GM23338 (cell line): Measurements from ENCODE around the gene PPDPF. TPM values are rescaled to one million over a fixed set of nuclear protein-coding genes. Genes with fewer than 3 reads are reported as not detected.

Source experiments
- ATAC-seq: fragments of 200-7000 bp; cut with Tn5 transposase; 3 replicates; pipeline ENCODE4 v1.9.1; 2020
- DNase-seq: peaks from one replicate; pipeline ENCODE4 v3.0.0-alpha.2; 2015; ENCODE audit warnings: low spot score
- H2AFZ ChIP-seq: fragments of 200-600 bp; sonication (generic); 2 replicates; pipeline ENCODE4 v1.8.0; 2016; ENCODE audit warnings: antibody characterized with exemption, mild to moderate bottlenecking, moderate library complexity
- H3F3A ChIP-seq: fragments of 200-600 bp; sonication (generic); replicated peaks from 2 replicates; pipeline ENCODE4 v1.8.0; 2017; ENCODE audit warnings: antibody characterized with exemption, mixed run types, low read depth
- H3K27ac ChIP-seq: fragments of 200-600 bp; sonication (generic); 2 replicates; pipeline ENCODE4 v1.6.1; 2016; ENCODE audit warnings: low read depth
- H3K27me3 ChIP-seq: fragments of 200-600 bp; sonication (generic); 2 replicates; pipeline ENCODE4 v1.8.0; 2016; ENCODE audit warnings: mild to moderate bottlenecking, mixed run types, moderate library complexity; ENCODE audit not compliant: insufficient read depth
- H3K36me3 ChIP-seq: fragments of 200-600 bp; sonication (generic); 2 replicates; pipeline ENCODE4 v1.8.0; 2016; ENCODE audit warnings: mild to moderate bottlenecking; ENCODE audit not compliant: insufficient read depth
- H3K4me1 ChIP-seq: fragments of 200-600 bp; sonication (generic); 2 replicates; pipeline ENCODE4 v1.8.0; 2016; ENCODE audit warnings: mild to moderate bottlenecking, moderate library complexity; ENCODE audit not compliant: insufficient read depth
- H3K4me2 ChIP-seq: fragments of 200-600 bp; sonication (generic); 2 replicates; pipeline ENCODE4 v1.7.1; 2017; ENCODE audit warnings: mixed run types
- H3K4me3 ChIP-seq: fragments of 200-600 bp; sonication (generic); 2 replicates; pipeline ENCODE4 v1.6.1; 2016; ENCODE audit warnings: mixed run types
- H3K79me2 ChIP-seq: fragments of 200-600 bp; sonication (generic); replicated peaks from 2 replicates; pipeline ENCODE4 v1.8.0; 2017; ENCODE audit warnings: mild to moderate bottlenecking; ENCODE audit not compliant: insufficient read depth
- H3K9me2 ChIP-seq: fragments of 200-600 bp; sonication (generic); 2 replicates; pipeline ENCODE4 v1.8.0; 2017; ENCODE audit not compliant: insufficient read depth
- H4K20me1 ChIP-seq: fragments of 200-600 bp; sonication (generic); replicated peaks from 2 replicates; pipeline ENCODE4 v1.8.0; 2017; ENCODE audit warnings: mild to moderate bottlenecking; ENCODE audit not compliant: insufficient read depth
- H3K27ac Mint-ChIP-seq: 2 replicates; pipeline ENCODE4 v1.8.0; 2020; ENCODE audit warnings: inconsistent platforms, mild to moderate bottlenecking, moderate library complexity, mixed read lengths
- H3K27me3 Mint-ChIP-seq: 3 replicates; pipeline ENCODE4 v1.8.0; 2022; ENCODE audit warnings: low read depth, mild to moderate bottlenecking, moderate library complexity, mixed read lengths, inconsistent platforms; ENCODE audit not compliant: insufficient read depth, poor library complexity
- H3K36me3 Mint-ChIP-seq: 3 replicates; pipeline ENCODE4 v1.8.0; 2021; ENCODE audit warnings: low read depth, mild to moderate bottlenecking, inconsistent platforms, moderate library complexity, mixed read lengths
- H3K4me1 Mint-ChIP-seq: 3 replicates; pipeline ENCODE4 v1.8.0; 2020; ENCODE audit warnings: mild to moderate bottlenecking, inconsistent platforms, mixed read lengths
- H3K4me3 Mint-ChIP-seq: 3 replicates; pipeline ENCODE4 v1.8.0; 2021; ENCODE audit warnings: moderate library complexity, mild to moderate bottlenecking, inconsistent platforms, mixed read lengths
- H3K9me3 Mint-ChIP-seq: 3 replicates; pipeline ENCODE4 v1.8.0; 2020; ENCODE audit warnings: moderate library complexity, mild to moderate bottlenecking, inconsistent platforms, mixed read lengths
- EZH2phosphoT487 ChIP-seq: fragments of 200-600 bp; sonication (generic); IDR thresholded peaks from one replicate; pipeline ENCODE4 v1.8.1; 2018; ENCODE audit warnings: antibody characterized with exemption; ENCODE audit not compliant: unreplicated experiment
- JUNB ChIP-seq: IDR thresholded peaks from one replicate; pipeline ENCODE4 v1.6.1; 2016; ENCODE audit warnings: antibody characterized with exemption; ENCODE audit not compliant: unreplicated experiment
- NANOG ChIP-seq: IDR thresholded peaks from 2 replicates; pipeline ENCODE4 v1.6.1; 2016; ENCODE audit warnings: antibody characterized with exemption, borderline replicate concordance
- STAT1 ChIP-seq: IDR thresholded peaks from one replicate; pipeline ENCODE4 v1.6.1; 2016; ENCODE audit warnings: antibody characterized with exemption; ENCODE audit not compliant: unreplicated experiment
- polyA plus RNA-seq: library from polyadenylated mRNA; unstranded; fragments of >200 nt; fragmentation: Nextera tagmentation; extraction: Ambion mirVana; gene quantifications from 2 replicates; pipeline ENCODE4 v1.2.1, GENCODE V29; 2016
- total RNA-seq: library from RNA; depleted of rRNA; stranded (reverse); fragments of >200 nt; shearing (Covaris generic); gene quantifications from 2 replicates; pipeline ENCODE4 v1.2.3, GENCODE V29; 2014
- TF ChIP-seq, protein P1 (sequence below): IDR thresholded peaks from 2 replicates; pipeline ENCODE4 v1.6.1; 2016; ENCODE audit warnings: antibody characterized with exemption
- TF ChIP-seq, protein P2 (sequence below): fragments of 250-450 bp; sonication (Bioruptor Pico); IDR thresholded peaks from 2 replicates; pipeline ENCODE4 v1.5.0; 2020; ENCODE audit warnings: mild to moderate bottlenecking, moderate library complexity

Gene PPDPF
- total and polyA plus RNA-seq, 2 experiments from 2014 or later = 83.9 to 141 TPM

DNA sequence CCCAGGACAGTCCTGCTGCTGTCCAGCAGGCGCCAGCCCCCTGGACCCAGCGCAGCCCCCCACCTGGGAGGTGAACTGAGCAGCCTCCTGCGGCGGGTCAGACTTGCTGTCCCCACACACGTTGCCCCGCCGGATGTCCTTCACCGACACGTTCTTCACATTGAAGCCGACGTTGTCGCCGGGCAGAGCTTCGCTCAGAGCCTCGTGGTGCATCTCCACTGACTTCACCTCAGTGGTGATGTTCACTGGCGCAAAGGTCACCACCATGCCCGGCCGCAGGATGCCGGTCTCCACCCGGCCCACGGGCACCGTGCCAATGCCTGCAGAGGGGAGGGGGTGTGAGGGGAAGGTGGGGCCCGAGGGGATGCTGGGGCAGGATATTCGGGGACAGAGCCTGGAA lies 30.1 kb upstream of the PPDPF start:
- Mint-ChIP-seq H3K36me3 (peaks cover 19% of the 10 kb centered on the region), H3K4me1 (peaks cover 3% of the 10 kb centered on the region; the same call in 2 of the 3 replicates), H3K27ac (no peak overlapping the region), H3K9me3 (peaks cover 6% of the 10 kb centered on the region; the same call in 2 of the 3 replicates), H3K4me3 (no peak overlapping the region), H3K27me3 (peaks cover 29% of the 10 kb centered on the region)
- Histone ChIP-seq H3K4me2 (no peak overlapping the region), H4K20me1 (no peaks in the 10 kb centered on the region), H2AFZ (no peak overlapping the region), H3K79me2 (no peaks in the 10 kb centered on the region), H3K4me1 (no peaks in the 10 kb centered on the region; the same call in 1 of the 2 replicates), H3K9me2 (0 out of 2 replicates have a peak, but pooled peaks cover 5% of the 10 kb centered on the region), H3K27ac (no peak overlapping the region), H3K36me3 (no peaks in the 10 kb centered on the region), H3K4me3 (no peak overlapping the region), H3F3A (no peaks in the 10 kb centered on the region), H3K27me3 (peaks cover 27% of the 10 kb centered on the region)
- no peak for DNase-seq
- TF ChIP-seq, protein P1, sequence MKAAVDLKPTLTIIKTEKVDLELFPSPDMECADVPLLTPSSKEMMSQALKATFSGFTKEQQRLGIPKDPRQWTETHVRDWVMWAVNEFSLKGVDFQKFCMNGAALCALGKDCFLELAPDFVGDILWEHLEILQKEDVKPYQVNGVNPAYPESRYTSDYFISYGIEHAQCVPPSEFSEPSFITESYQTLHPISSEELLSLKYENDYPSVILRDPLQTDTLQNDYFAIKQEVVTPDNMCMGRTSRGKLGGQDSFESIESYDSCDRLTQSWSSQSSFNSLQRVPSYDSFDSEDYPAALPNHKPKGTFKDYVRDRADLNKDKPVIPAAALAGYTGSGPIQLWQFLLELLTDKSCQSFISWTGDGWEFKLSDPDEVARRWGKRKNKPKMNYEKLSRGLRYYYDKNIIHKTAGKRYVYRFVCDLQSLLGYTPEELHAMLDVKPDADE = no peak
- TF ChIP-seq EZH2phosphoT487 (no peak), STAT1 (no peak), NANOG (no peak), JUNB (no peak)
- TF ChIP-seq, protein P2, sequence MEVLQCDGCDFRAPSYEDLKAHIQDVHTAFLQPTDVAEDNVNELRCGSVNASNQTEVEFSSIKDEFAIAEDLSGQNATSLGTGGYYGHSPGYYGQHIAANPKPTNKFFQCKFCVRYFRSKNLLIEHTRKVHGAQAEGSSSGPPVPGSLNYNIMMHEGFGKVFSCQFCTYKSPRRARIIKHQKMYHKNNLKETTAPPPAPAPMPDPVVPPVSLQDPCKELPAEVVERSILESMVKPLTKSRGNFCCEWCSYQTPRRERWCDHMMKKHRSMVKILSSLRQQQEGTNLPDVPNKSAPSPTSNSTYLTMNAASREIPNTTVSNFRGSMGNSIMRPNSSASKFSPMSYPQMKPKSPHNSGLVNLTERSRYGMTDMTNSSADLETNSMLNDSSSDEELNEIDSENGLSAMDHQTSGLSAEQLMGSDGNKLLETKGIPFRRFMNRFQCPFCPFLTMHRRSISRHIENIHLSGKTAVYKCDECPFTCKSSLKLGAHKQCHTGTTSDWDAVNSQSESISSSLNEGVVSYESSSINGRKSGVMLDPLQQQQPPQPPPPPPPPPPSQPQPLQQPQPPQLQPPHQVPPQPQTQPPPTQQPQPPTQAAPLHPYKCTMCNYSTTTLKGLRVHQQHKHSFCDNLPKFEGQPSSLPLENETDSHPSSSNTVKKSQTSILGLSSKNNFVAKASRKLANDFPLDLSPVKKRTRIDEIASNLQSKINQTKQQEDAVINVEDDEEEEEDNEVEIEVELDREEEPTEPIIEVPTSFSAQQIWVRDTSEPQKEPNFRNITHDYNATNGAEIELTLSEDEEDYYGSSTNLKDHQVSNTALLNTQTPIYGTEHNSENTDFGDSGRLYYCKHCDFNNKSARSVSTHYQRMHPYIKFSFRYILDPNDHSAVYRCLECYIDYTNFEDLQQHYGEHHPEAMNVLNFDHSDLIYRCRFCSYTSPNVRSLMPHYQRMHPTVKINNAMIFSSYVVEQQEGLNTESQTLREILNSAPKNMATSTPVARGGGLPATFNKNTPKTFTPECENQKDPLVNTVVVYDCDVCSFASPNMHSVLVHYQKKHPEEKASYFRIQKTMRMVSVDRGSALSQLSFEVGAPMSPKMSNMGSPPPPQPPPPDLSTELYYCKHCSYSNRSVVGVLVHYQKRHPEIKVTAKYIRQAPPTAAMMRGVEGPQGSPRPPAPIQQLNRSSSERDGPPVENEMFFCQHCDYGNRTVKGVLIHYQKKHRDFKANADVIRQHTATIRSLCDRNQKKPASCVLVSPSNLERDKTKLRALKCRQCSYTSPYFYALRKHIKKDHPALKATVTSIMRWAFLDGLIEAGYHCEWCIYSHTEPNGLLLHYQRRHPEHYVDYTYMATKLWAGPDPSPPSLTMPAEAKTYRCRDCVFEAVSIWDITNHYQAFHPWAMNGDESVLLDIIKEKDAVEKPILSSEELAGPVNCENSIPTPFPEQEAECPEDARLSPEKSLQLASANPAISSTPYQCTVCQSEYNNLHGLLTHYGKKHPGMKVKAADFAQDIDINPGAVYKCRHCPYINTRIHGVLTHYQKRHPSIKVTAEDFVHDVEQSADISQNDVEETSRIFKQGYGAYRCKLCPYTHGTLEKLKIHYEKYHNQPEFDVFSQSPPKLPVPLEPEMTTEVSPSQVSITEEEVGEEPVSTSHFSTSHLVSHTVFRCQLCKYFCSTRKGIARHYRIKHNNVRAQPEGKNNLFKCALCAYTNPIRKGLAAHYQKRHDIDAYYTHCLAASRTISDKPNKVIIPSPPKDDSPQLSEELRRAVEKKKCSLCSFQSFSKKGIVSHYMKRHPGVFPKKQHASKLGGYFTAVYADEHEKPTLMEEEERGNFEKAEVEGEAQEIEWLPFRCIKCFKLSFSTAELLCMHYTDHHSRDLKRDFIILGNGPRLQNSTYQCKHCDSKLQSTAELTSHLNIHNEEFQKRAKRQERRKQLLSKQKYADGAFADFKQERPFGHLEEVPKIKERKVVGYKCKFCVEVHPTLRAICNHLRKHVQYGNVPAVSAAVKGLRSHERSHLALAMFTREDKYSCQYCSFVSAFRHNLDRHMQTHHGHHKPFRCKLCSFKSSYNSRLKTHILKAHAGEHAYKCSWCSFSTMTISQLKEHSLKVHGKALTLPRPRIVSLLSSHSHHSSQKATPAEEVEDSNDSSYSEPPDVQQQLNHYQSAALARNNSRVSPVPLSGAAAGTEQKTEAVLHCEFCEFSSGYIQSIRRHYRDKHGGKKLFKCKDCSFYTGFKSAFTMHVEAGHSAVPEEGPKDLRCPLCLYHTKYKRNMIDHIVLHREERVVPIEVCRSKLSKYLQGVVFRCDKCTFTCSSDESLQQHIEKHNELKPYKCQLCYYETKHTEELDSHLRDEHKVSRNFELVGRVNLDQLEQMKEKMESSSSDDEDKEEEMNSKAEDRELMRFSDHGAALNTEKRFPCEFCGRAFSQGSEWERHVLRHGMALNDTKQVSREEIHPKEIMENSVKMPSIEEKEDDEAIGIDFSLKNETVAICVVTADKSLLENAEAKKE (CRISPR knock-in tag) = no peak
- no peak for ATAC-seq
